ENCODE data around the gene ACTL10.

GRCh38 chr20:33680686-33681085 is 13.9 kb downstream of the ACTL10 start:
- TF ChIP-seq, protein P1, sequence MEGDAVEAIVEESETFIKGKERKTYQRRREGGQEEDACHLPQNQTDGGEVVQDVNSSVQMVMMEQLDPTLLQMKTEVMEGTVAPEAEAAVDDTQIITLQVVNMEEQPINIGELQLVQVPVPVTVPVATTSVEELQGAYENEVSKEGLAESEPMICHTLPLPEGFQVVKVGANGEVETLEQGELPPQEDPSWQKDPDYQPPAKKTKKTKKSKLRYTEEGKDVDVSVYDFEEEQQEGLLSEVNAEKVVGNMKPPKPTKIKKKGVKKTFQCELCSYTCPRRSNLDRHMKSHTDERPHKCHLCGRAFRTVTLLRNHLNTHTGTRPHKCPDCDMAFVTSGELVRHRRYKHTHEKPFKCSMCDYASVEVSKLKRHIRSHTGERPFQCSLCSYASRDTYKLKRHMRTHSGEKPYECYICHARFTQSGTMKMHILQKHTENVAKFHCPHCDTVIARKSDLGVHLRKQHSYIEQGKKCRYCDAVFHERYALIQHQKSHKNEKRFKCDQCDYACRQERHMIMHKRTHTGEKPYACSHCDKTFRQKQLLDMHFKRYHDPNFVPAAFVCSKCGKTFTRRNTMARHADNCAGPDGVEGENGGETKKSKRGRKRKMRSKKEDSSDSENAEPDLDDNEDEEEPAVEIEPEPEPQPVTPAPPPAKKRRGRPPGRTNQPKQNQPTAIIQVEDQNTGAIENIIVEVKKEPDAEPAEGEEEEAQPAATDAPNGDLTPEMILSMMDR (IDR thresholded peaks at IDR 0.05): no peak
- TF ChIP-seq POLR2A (IDR thresholded peaks at IDR 0.05): no peak
